Uterus (tissue), 4 donors: Measurements from ENCODE around the gene BORCS6. TPM values are rescaled to one million over a fixed set of nuclear protein-coding genes. Genes with fewer than 3 reads are reported as not detected.

Experiments used
- DNase-seq, 2 donors: peaks; one replicate each; pipeline ENCODE4 v3.0.0-alpha.2; 2019 to 2020
- H3K27ac ChIP-seq, 2 donors: fragments of 200-600 bp; sonication (generic); 1 replicate in 1 of 2; 2 replicates in 1 of 2; pipeline ENCODE4 v1.5.1; 2016 to 2018
- H3K27me3 ChIP-seq, 2 donors: fragments of 200-600 bp; sonication (generic); one replicate each; pipeline ENCODE4 v1.5.1; 2018 to 2019; ENCODE audit warnings: control low read depth in 1 of 2
- H3K36me3 ChIP-seq, 2 donors: fragments of 200-600 bp; sonication (generic); one replicate each; pipeline ENCODE4 v1.5.1; 2019; ENCODE audit warnings: control low read depth in 1 of 2
- H3K4me1 ChIP-seq, 2 donors: fragments of 200-600 bp; sonication (generic); one replicate each; pipeline ENCODE4 v1.5.1; 2018 to 2019; ENCODE audit warnings: control low read depth in 1 of 2
- H3K4me3 ChIP-seq, 2 donors: fragments of 200-600 bp; sonication (generic); 1 replicate in 1 of 2; 2 replicates in 1 of 2; pipeline ENCODE4 v1.5.1; 2018 to 2019; ENCODE audit warnings: mild to moderate bottlenecking in 1 of 2
- H3K9me3 ChIP-seq, 2 donors: fragments of 200-600 bp; sonication (generic); one replicate each; pipeline ENCODE4 v1.5.1; 2019; ENCODE audit warnings: control low read depth in 1 of 2
- POLR2A ChIP-seq, 2 donors: fragments of 450-650 bp; IDR thresholded peaks; one replicate each; pipeline ENCODE4 v1.6.1; 2016; ENCODE audit warnings: antibody characterized with exemption in 2 of 2, mild to moderate bottlenecking in 1 of 2, moderate library complexity in 1 of 2
- intact Hi-C: fragments of 100-400 bp; cut with DNase I; formaldehyde crosslinking; loops from one replicate; pipeline ENCODE4 v1.15.1; 2023; ENCODE audit warnings: low total_unique reads
- total RNA-seq, 4 donors: library from RNA; depleted of rRNA in 3 of 4; stranded (reverse); fragments of >200 nt in 3 of 4; gene quantifications; one replicate each; pipeline versions ENCODE4 v1.1.0 to v1.2.4, GENCODE V29; 2014 to 2023
- TF ChIP-seq, protein P1 (sequence below), 4 experiments: fragments of 200-600 bp in 2 of 4; fragments of 450-650 bp in 2 of 4; sonication (generic) in 2 of 4; IDR thresholded peaks; one replicate each; pipeline ENCODE4 v1.5.1; 2016 to 2019; ENCODE audit warnings: antibody characterized with exemption in 4 of 4, mild to moderate bottlenecking in 2 of 4, moderate library complexity in 1 of 4
- donor health status: DM: yes; HTN: yes; CAD: no.

The BORCS6 gene
- total RNA-seq, 4 donors from 2014 or later, result under 0.01 to 9.0 (median 6.1) TPM

DNA sequence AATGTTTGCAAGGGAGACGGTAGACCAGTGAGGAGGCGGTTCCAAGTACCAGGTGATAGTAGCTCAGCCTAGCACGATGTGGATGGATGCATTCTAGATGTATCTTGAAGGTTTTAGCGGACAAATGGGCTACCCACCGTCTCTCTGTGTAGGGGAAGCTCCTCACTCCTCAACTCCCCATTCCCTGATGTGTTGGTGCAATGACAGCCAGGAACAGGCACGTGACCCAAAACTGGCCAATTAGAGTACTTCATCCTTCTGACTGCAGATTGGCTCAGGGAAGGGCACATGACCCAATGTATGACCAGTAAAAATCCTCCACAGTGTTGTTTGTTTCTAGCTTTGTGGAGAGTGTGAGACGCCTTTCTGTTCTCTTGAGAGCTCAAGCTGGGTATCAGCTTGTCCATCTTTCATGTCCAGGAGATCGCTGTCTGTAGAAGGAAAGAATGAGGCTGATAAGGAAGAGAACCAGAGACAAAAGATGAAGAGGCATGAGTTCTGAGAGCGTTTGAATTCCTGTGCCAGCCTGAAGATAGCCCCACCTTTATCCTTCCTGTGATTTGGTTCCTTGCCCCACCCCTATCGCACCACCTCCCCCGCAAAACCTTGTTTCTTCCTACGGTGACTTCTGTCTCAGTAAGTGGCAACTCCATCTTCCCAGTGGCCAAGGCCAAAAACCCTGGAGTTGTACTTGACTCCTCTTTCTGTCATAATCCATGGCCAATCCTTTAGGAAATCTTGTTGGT is 2.3 kb upstream of the BORCS6 start:
- Histone ChIP-seq H3K4me1 (peaks cover 8 to 13% of the 10 kb centered on the region in 2 donors), H3K27me3 (no peaks in the 10 kb centered on the region), H3K9me3 (no peaks in the 10 kb centered on the region), H3K27ac (peak overlapping the region; percentile 86 to 91), H3K36me3 (no peaks in the 10 kb centered on the region), H3K4me3 (peak overlapping the region; percentile 20 to 29)
- intact Hi-C loops, result no loop called here
- peak; percentile 80 to 94 for DNase-seq
- TF ChIP-seq POLR2A (IDR thresholded peaks at IDR 0.05), result peak; percentile 84 to 90
- TF ChIP-seq, protein P1, sequence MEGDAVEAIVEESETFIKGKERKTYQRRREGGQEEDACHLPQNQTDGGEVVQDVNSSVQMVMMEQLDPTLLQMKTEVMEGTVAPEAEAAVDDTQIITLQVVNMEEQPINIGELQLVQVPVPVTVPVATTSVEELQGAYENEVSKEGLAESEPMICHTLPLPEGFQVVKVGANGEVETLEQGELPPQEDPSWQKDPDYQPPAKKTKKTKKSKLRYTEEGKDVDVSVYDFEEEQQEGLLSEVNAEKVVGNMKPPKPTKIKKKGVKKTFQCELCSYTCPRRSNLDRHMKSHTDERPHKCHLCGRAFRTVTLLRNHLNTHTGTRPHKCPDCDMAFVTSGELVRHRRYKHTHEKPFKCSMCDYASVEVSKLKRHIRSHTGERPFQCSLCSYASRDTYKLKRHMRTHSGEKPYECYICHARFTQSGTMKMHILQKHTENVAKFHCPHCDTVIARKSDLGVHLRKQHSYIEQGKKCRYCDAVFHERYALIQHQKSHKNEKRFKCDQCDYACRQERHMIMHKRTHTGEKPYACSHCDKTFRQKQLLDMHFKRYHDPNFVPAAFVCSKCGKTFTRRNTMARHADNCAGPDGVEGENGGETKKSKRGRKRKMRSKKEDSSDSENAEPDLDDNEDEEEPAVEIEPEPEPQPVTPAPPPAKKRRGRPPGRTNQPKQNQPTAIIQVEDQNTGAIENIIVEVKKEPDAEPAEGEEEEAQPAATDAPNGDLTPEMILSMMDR (IDR thresholded peaks at IDR 0.05), result no peak

DNA sequence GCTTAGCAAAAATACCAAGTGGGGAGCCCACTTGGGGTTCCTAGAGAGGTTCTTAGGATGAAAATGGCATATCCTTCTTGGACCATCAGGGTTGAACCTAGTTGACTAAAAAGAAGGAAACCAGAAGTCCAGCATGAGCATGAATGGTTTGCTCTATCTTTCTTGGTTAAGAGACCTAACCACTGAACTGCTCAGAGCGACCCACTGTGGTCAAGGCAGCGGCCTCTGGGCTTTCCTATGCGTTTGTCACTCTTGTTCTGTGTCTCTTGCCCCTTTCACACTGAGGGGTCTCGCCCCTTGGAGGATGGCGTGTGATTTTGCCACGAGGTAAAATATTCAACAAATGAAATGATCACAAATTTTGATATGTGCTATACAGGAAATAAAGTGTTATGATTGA is 526 bp upstream of the BORCS6 start:
- Histone ChIP-seq H3K4me1 (peaks cover 8 to 13% of the 10 kb centered on the region in 2 donors), H3K27me3 (no peaks in the 10 kb centered on the region), H3K27ac (peak overlapping the region; percentile 73 to 97), H3K36me3 (no peaks in the 10 kb centered on the region), H3K9me3 (no peaks in the 10 kb centered on the region), H3K4me3 (peak overlapping the region in 1 of 2 donors; percentile 24)
- intact Hi-C loops, result no loop called here
- TF ChIP-seq POLR2A (IDR thresholded peaks at IDR 0.05), result no peak
- TF ChIP-seq, protein P1 (IDR thresholded peaks at IDR 0.05), result no peak
- no peak for DNase-seq

DNA sequence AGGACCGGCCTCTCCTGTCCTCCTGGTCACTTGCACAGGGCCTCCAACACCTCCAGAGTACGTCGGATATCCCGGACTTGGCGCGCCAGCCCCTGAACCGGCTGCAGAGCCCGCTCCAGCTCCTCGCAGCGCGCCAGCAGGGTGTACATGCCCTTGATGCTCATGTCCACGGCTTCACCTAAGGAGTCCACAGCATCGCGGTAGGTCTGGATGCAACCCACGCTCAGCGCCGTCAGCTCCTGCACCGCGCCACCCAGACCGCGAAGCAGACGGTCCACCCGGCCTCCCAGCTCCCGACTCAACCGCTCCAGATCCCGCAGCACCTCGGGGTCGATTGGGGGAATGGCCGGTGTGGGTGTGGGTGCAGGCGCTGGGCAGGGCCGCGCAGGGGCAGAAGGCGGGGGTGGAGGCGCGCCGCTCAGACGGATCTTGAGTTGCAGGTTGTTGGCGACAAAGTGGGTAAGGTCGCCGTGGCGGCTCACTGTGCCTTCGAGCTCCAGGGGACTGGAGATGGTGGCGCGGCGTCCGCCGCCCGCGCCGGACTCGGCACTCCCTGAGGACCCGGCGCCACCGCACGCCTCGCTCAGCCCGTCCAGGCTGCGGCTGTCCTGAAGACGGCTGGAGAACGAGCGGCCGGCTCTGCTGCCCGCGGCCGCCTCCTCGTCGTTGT is 804 bp downstream of the BORCS6 start:
- H3K36me3 ChIP-seq, result no peaks in the 10 kb centered on the region
- TF ChIP-seq, protein P1 (IDR thresholded peaks at IDR 0.05), result no peak
- TF ChIP-seq POLR2A (IDR thresholded peaks at IDR 0.05), result no peak
- H3K4me3 ChIP-seq, result peak overlapping the region; percentile 68 to 81
- H3K27me3 ChIP-seq, result no peaks in the 10 kb centered on the region
- H3K9me3 ChIP-seq, result no peaks in the 10 kb centered on the region
- no peak for DNase-seq
- H3K4me1 ChIP-seq, result peaks cover 8 to 13% of the 10 kb centered on the region in 2 donors
- intact Hi-C loops, result loop anchor here (5.0 to 10.0 kb wide), 2 partner anchors 33 to 64 kb away; partner anchors contain the start of gene HES7
- peak overlapping the region; percentile 97 to 99 for H3K27ac ChIP-seq

DNA sequence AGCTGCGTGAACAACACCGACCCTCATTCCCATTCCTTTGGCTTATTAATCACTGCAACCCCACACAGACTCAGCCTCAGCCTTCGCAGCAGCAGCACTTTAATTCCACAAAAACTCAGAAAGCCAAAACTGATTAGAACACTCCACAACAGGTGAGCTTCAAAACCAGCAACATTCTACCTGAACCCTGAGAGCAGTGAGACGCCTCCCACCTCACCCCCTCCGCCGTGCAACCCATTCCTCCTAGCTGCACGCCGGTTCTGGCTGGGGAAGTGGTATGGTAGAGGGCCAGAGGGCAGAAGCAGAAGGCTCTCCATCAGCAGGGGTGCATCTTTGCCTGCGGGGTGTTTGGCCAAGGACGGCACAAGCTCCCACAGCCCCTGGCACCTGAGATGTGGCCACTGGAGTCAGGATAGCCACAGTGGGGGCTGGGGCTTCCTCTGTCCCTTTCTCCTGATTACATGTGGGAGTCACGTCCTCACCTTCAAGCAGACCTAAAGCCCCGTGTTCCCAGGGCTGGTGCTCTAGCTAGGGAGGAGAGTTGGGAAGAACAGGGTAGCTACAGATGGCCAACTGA is 1.6 kb downstream of the BORCS6 start:
- intact Hi-C loops, result loop anchor here (5.0 to 10.0 kb wide), 2 partner anchors 34 to 64 kb away; partner anchors contain the start of gene HES7
- Histone ChIP-seq H3K4me3 (peak overlapping the region; percentile 68 to 81), H3K4me1 (peaks cover 8 to 13% of the 10 kb centered on the region in 2 donors), H3K36me3 (no peaks in the 10 kb centered on the region), H3K27me3 (no peaks in the 10 kb centered on the region), H3K9me3 (no peaks in the 10 kb centered on the region), H3K27ac (peak overlapping the region; percentile 97 to 99)
- no peak for DNase-seq
- TF ChIP-seq POLR2A (IDR thresholded peaks at IDR 0.05), result no peak
- TF ChIP-seq, protein P1 (IDR thresholded peaks at IDR 0.05), result no peak
